ENCODE measurements around the gene FGF5.
"Not testable (repeated sequence)": the region's sequence is repeated elsewhere in the genome, so short reads cannot be mapped to it uniquely, and the experiment has no call there.

Gene FGF5

GRCh38 chr4:80294206-80294605 is 27.7 kb downstream of the FGF5 start:
- in situ Hi-C loops (cut with MboI; ENCODE audit: low sequenced_read_pairs) = no loop called here

GRCh38 chr4:80295336-80295735 is 28.9 kb downstream of the FGF5 start:
- in situ Hi-C loops (cut with MboI; ENCODE audit: low sequenced_read_pairs) = no loop called here

- in situ Hi-C loops (cut with MboI; ENCODE audit: low sequenced_read_pairs) = no loop called here
These were observed 29.4 kb downstream of the FGF5 start for GRCh38 chr4:80295826-80296225.

- in situ Hi-C loops (cut with MboI; ENCODE audit: low sequenced_read_pairs) = no loop called here
These were observed 35.4 kb downstream of the FGF5 start for GRCh38 chr4:80301884-80302283.

GRCh38 chr4:80302616-80303223 is 36.3 kb downstream of the FGF5 start:
- in situ Hi-C loops (cut with MboI; ENCODE audit: low sequenced_read_pairs) = no loop called here

- in situ Hi-C loops (cut with MboI; ENCODE audit: low sequenced_read_pairs) = no loop called here
These were observed 39.0 kb downstream of the FGF5 start for GRCh38 chr4:80305466-80305865.

- in situ Hi-C loops (cut with MboI; ENCODE audit: low sequenced_read_pairs) = no loop called here
These were observed 39.8 kb downstream of the FGF5 start for GRCh38 chr4:80306260-80306659.

GRCh38 chr4:80307183-80307735 is 40.8 kb downstream of the FGF5 start:
- in situ Hi-C loops (cut with MboI; ENCODE audit: low sequenced_read_pairs) = no loop called here

- in situ Hi-C loops (cut with MboI; ENCODE audit: low sequenced_read_pairs) = no loop called here
These were observed 41.5 kb downstream of the FGF5 start for GRCh38 chr4:80307774-80308465.

GRCh38 chr4:80308466-80308822 is 42.0 kb downstream of the FGF5 start:
- in situ Hi-C loops (cut with MboI; ENCODE audit: low sequenced_read_pairs) = no loop called here

- in situ Hi-C loops (cut with MboI; ENCODE audit: low sequenced_read_pairs) = no loop called here
These were observed 43.0 kb downstream of the FGF5 start for GRCh38 chr4:80309294-80310004.

GRCh38 chr4:80311130-80311529 is 44.7 kb downstream of the FGF5 start:
- in situ Hi-C loops (cut with MboI; ENCODE audit: low sequenced_read_pairs) = no loop called here

- in situ Hi-C loops (cut with MboI; ENCODE audit: low sequenced_read_pairs) = no loop called here
These were observed 45.7 kb downstream of the FGF5 start for GRCh38 chr4:80312124-80312523.

- in situ Hi-C loops (cut with MboI; ENCODE audit: low sequenced_read_pairs) = no loop called here
These were observed 47.2 kb downstream of the FGF5 start for GRCh38 chr4:80313627-80314026.

- in situ Hi-C loops (cut with MboI; ENCODE audit: low sequenced_read_pairs) = not testable (repeated sequence)
These were observed 49.4 kb downstream of the FGF5 start for GRCh38 chr4:80315848-80316247.

GRCh38 chr4:80321341-80321740 is 54.9 kb downstream of the FGF5 start:
- in situ Hi-C loops (cut with MboI; ENCODE audit: low sequenced_read_pairs) = no loop called here

- in situ Hi-C loops (cut with MboI; ENCODE audit: low sequenced_read_pairs) = no loop called here
These were observed 55.3 kb downstream of the FGF5 start for GRCh38 chr4:80321776-80322175.

GRCh38 chr4:80322716-80323115 is 56.3 kb downstream of the FGF5 start:
- in situ Hi-C loops (cut with MboI; ENCODE audit: low sequenced_read_pairs) = no loop called here

- in situ Hi-C loops (cut with MboI; ENCODE audit: low sequenced_read_pairs) = no loop called here
These were observed 57.7 kb downstream of the FGF5 start for GRCh38 chr4:80324171-80324570.

GRCh38 chr4:80331693-80332092 is 65.2 kb downstream of the FGF5 start:
- in situ Hi-C loops (cut with MboI; ENCODE audit: low sequenced_read_pairs) = no loop called here

GRCh38 chr4:80333121-80333520 is 66.7 kb downstream of the FGF5 start:
- in situ Hi-C loops (cut with MboI; ENCODE audit: low sequenced_read_pairs) = no loop called here

GRCh38 chr4:80334568-80334967 is 68.1 kb downstream of the FGF5 start:
- in situ Hi-C loops (cut with MboI; ENCODE audit: low sequenced_read_pairs) = no loop called here
